ENCODE measurements around the gene OR10A4.

Gene OR10A4

GRCh38 chr11:6926208-6927029 is 50.0 kb downstream of the OR10A4 start, which contains the start of gene ZNF215:
Gene ZNF215 (plus strand): TSS chr11:6926426. CDS start chr11:6932273, 5,847 bp downstream.
- Histone ChIP-seq H2AFZ (ENCODE audit: low read length, unreplicated experiment) (peak within 1 kb of the TSS; percentile 40), H3K4me3 (ENCODE audit: low read depth, low read length) (peak within 1 kb of the TSS; percentile 98), H3K4me1 (ENCODE audit: control insufficient read depth, insufficient read depth, low read length, unreplicated experiment) (peaks cover 17% of the 10 kb centered on the region), H3K36me3 (ENCODE audit: insufficient read depth, low read length) (no peaks in the 10 kb centered on the region), H3K27me3 (ENCODE audit: insufficient read depth, low read length) (no peaks in the 10 kb centered on the region), H3K27ac (ENCODE audit: low read depth, low read length) (peak within 1 kb of the TSS; percentile 44), H3K79me2 (ENCODE audit: control insufficient read depth, insufficient read depth, low read length, unreplicated experiment) (peaks cover 5% of the 10 kb centered on the region)

GRCh38 chr11:6927030-6927617 is 50.7 kb downstream of the OR10A4 start:
- Histone ChIP-seq H3K27me3 (ENCODE audit: insufficient read depth, low read length) (no peaks in the 10 kb centered on the region), H3K27ac (ENCODE audit: low read depth, low read length) (peak overlapping the region; percentile 44), H3K36me3 (ENCODE audit: insufficient read depth, low read length) (no peaks in the 10 kb centered on the region), H3K79me2 (ENCODE audit: control insufficient read depth, insufficient read depth, low read length, unreplicated experiment) (peaks cover 5% of the 10 kb centered on the region), H3K4me3 (ENCODE audit: low read depth, low read length) (peak overlapping the region; percentile 98), H2AFZ (ENCODE audit: low read length, unreplicated experiment) (peak overlapping the region; percentile 40), H3K4me1 (ENCODE audit: control insufficient read depth, insufficient read depth, low read length, unreplicated experiment) (peaks cover 17% of the 10 kb centered on the region)

All from ACC112 (cell line).